ENCODE measurements around the gene LSM10.

DNA sequence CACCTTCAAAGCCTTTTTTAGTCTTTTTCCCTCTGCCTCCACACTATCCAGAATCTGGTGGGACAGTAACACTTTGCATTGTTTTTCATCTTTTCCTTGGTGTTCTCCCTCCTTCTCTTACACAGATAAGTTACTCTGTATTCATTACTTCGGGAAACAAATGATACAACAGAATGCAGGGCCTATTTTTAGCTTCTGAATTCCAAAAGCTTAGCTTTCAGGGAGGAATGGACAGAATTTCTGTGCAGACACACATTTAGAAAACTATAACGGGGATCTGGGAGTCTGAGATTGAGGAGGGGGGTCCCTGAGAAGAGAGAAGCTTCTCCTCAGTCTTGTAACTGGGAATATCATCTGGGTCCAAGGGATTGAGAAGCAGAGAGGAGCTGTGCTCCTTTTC, 8.4 kb downstream of the LSM10 start:
- TF ChIP-seq POLR2A (IDR thresholded peaks at IDR 0.05), result no peak
- TF ChIP-seq, protein P1, sequence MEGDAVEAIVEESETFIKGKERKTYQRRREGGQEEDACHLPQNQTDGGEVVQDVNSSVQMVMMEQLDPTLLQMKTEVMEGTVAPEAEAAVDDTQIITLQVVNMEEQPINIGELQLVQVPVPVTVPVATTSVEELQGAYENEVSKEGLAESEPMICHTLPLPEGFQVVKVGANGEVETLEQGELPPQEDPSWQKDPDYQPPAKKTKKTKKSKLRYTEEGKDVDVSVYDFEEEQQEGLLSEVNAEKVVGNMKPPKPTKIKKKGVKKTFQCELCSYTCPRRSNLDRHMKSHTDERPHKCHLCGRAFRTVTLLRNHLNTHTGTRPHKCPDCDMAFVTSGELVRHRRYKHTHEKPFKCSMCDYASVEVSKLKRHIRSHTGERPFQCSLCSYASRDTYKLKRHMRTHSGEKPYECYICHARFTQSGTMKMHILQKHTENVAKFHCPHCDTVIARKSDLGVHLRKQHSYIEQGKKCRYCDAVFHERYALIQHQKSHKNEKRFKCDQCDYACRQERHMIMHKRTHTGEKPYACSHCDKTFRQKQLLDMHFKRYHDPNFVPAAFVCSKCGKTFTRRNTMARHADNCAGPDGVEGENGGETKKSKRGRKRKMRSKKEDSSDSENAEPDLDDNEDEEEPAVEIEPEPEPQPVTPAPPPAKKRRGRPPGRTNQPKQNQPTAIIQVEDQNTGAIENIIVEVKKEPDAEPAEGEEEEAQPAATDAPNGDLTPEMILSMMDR (IDR thresholded peaks at IDR 0.05), result no peak

All from lower leg skin (tissue), 3 donors.